Renal cortex interstitium (tissue), 11 donors: ENCODE measurements around the gene SUN1. TPM values are rescaled to one million over a fixed set of nuclear protein-coding genes. Genes with fewer than 3 reads are reported as not detected.
A peak's percentile ranks its signal among the peaks of the same experiment; 100 is the strongest.

Experiments used
- DNase-seq, 11 donors: peaks; one replicate each; pipeline ENCODE4 v3.0.0-alpha.2; 2013; ENCODE audit warnings: low read depth in 9 of 11, low spot score in 4 of 11; ENCODE audit errors: extremely low read depth in 1 of 11
- polyA plus RNA-seq, 3 donors: library from polyadenylated mRNA; unstranded; fragments of 120-200 nt; gene quantifications; one replicate each; pipeline ENCODE4 v1.2.1, GENCODE V29; 2013; ENCODE audit not compliant: insufficient read length in 3 of 3

The SUN1 gene
- polyA plus RNA-seq, 3 donors = 127 to 168 (median 131) TPM

DNA sequence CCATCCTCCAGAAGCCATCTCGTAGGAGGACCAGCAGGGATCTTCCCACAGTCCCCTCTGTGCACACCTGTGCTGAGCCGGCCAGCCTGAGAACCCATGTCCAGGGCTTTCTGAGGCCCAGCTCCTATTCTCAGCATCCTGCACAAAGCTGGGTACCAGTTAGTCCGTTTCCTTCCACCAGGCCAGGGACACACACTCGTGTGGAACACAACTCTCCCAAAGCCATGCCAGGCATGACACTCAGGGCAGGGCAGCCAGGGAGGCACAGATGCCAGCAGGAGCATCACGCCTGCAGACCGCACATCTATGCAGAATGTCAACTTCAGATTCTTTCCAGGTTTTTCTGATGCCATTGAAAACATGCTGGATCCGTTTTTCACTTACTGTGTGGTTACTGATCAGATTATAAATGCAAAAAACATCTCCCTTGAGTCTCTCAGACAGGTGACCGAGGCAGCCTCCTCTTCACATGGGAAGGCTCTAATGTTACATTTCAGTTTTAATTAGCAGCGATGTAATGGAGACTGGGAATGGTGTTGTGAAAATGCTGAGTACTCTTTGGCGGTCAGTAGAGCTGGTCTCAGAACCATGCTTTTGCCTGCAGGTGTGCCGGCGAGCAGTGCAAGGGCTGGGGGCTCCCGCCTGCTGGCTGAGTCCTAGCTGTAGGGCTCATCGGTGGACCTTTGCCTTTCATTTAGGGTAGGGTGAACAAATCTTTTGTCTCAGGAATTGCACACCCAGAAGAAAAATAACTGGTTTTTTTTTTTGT lies 3.3 kb upstream of the SUN1 start:
- no peak for DNase-seq

DNA sequence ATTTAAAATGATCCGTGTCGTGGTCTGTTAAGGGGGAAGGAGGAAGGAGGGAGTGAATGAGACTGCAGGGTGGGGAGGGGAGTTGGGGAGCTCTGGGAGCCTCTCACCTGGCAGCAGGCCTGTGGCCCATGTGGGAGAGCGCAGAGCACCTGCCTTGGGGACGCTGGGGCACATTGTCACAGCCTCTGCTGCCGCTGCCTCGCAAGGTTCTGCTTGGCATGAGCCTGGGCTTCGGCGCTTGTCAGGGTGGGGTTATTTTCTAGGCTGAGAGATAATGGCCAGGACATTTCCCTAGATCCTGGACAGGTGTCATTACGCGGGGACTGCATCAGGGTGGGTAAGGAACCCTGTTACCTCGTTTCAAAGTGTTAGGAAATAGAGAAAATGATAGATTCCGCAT lies 2.2 kb upstream of the SUN1 start:
- DNase-seq = no peak

DNA sequence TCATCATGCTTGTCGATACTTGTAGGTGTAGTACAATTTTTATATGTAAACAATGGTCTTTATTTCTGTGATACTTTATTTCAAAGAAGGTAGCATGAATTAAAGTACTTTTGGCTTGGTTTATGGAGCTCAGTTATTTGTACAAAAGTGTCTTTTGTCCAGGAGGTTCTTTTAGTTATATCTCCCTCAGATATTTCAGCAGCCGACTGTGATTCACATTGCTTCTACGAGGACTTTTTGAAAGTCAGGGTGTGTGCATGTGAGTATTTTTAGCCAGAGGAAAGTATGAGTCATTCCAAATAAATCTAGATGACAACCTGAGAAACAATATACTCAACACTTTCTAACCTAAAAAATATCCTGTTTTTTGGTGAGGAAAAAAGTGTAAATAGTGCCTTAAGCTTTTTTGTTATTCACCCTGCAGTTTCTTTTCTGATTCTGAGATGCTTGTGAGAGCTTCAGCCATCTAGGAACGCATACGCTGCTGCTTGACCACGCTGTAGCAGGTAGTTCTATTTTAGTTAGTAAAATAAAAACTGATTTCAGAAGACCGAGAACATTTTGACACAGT lies 595 bp upstream of the SUN1 start:
- peak in 4 of 11 donors; percentile 39 to 67 (median 58) for DNase-seq

DNA sequence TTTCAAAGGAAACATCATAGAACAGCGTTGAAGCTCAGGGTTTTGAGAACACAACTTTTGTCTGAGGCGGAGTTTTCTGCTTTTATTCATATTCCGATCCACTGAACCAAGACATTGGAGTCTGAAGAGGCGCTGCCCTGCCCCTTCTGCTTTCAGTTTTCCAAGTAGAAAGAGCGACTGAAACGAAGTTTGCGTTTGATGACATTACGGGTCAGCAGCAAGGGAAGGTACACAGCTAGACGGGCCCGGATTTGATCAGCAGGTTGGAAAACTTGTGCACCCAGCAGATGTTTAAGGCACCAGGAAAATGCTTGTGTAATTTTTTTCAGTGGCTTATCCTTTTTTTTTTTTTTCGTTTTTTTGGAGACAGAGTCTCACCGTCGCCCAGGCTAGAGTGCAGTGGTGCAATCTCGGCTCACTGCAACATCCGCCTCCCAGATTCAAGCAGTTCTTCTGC lies 720 bp downstream of the SUN1 start:
- DNase-seq = no peak

DNA sequence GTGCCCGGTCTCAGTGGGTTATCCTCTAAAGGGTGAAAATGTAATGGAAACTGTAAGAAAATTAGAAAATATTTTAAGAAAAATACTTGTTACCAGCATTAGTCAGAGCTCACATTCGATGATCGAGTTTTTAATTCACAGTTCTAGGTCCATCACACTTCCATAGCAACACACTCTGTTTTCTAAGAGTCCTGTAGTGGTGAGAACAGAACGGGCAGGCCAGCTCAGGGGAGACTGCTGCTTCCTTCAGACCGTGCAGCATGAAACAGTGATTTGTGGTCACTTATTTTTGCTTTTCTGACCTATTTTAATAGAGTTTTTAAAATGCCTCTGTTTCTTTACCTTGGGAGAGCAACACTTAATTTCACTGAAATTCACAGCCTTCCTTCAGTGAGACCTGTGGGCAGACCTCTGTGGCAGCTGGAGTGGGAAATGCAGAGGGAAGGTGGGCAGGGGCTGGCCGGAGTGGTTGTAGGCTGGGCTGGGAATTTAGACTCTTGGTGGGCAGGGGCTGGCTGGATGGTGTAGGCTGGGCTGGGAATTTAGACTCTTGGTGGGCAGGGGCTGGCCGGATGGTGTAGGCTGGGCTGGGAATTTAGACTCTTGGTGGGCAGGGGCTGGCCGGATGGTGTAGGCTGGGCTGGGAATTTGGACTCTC lies 1.5 kb downstream of the SUN1 start:
- DNase-seq = no peak

DNA sequence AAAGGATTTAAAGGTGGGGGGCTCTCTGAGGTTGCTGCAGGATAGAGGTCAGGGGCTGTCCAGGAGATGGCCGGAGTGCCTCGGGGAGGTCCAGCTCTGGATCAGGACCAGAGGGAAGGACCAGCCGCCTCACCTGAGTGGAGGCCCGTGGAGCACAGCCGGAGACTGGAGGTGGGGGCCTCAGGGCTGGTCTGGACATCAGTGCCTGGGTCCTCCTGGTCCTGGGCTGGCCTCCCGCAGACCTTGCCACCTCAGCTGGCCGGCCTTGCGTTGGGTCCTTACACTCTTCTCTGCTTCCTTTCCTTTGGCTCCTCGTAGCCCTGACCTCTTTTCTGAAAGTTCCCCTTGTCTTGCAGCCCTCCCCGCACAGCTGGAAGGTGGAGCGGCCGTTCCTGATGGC lies 2.0 kb downstream of the SUN1 start:
- no peak for DNase-seq

DNA sequence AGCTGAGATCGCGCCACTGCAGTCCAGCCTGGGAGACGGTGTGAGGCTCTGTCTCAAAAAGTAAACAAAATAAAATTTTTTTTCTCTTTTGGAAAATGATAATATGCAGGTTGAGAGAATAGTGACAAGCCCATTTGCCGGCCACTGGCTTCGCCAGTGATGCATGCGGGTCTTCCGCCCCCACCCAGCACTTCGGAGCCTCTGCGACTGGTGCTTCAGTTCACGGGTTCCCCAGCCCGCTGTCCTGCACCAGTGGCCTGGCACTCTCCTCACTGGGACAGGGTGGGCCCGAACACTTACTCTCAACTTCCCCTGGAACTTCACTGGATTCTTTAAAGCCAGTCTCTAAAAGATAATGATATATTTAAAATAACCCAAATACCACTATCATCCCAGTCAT lies 2.7 kb downstream of the SUN1 start:
- no peak for DNase-seq

DNA sequence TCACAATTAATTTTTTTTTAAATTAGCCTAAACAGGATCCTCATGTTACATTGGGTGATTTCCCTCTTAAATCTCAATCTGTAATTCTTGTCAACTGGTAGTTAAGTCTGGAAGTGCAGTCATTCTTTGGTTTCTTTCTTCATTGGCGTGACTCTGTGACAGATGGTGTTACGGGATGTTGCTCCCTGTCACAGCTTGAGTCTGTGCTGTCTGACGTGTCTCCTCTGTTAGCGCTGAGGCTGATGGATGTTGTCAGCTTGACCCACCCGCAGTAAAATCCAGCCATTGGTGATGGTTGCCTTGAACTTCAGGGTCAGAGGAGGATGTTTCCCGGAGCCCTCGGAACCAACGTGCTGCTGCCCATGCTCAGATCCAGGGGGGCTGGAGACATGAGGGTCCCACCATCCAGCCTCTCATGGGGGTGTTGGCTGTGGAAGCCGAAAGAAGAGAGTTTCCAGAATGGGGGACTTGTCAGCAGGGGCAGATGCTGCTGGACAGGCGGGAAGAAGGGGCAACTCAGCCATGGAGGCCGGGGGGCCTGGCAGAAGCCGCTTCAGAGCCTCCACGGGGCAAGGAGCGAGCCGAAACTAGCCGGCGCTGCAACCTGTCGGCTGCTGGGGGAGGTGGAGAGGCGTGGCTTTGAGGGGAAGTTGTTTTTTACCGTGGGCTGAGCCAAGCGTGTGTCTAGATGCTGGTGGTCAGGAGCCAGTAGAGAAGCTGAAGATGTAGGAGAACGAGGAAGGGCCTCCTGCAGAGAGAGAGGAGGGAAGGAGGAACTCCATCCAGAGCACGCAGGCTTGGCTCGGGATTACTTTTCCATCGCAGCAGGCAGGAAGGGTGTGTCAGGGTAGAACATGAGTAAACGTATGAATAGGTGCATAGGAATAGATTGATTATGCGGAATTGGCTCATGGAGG lies 3.5 kb downstream of the SUN1 start:
- peak in 1 of 11 donors; percentile 28 for DNase-seq

DNA sequence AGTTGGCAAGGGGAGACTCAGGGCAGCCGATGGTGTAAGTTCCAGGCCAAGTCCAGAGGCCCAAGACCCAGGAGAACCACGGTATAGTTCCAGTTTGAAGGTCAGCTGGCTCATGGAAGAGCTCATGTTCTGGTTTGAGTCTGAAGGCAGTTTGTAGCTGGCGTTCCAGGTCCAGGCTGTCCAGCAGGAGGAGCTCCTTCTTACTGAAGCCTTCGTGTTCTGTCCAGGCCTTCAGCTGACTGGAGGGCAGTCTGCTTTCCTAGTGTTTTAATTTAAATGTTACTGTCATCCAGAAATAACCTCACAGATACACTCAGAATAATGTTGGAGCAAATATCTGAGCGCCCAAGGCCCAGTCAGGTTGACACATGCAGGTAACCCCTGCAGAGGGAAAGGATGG lies 4.2 kb downstream of the SUN1 start:
- no peak for DNase-seq

DNA sequence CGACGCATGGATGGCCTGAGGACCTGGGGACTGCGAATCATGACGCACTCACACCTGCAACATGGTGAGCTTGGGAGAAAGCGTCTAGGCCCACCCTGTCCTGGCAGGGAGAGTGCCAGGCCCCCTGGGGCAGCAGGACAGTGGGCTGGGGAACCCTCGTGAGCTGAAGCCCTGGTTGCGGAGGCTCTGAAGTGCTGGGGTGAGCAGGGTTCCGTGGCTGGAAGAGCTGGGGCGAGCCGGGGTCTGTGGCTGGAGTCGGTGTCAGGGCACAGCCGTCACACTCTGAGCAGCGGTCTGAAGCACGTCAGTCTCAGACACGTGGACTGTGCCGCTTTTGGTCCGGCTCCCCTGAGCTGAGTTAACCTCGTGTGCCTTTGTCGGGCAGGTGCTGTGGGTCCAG lies 4.7 kb downstream of the SUN1 start:
- DNase-seq = no peak

DNA sequence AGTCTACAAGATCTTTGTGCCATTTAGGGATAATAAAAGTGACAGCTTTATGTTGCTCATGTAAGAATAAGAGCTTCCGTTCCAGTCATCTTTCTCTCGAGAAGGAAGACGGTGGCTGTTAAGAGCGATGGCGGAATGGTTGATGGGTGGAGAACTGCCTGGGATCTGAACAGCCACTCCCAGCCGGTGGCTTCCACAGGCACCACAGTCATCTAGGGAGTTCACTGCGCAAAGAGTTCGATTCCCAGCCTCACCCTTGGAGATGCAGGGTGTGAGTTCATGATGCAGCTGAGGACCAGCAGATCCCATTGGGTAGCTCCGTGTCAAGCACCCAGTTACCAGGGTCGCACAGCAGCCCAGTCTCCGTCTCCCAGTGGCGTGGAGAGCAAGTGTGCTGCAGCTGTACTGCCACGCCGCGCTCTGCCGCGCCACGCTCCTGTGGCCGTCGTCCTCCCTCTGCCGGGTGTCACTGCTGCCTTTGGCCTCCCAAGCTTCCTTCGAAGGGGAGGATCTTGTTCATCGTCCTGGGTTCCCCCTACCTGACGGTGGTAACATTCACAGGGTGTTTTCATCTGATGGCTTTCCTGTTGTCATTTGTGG lies 7.8 kb downstream of the SUN1 start:
- no peak for DNase-seq

DNA sequence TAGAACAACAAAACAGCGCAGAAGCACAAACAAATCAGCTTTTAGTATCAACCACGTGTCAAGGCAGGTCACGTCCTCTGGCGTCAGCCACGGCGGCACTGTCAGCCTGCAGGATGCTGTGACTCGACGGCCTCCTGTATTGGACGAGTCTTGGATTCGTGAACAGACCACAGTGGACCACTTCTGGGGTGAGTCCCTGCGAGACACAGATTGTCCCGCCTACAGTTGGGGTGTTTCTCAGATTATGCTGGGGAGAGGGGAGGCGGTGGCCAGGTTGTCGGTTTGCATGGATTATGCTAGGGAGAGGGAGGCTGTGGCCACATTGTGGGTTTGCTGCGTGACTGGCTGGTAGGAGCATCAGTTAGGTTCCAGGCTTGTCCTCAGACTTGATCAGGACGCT lies 9.7 kb downstream of the SUN1 start:
- no peak for DNase-seq

DNA sequence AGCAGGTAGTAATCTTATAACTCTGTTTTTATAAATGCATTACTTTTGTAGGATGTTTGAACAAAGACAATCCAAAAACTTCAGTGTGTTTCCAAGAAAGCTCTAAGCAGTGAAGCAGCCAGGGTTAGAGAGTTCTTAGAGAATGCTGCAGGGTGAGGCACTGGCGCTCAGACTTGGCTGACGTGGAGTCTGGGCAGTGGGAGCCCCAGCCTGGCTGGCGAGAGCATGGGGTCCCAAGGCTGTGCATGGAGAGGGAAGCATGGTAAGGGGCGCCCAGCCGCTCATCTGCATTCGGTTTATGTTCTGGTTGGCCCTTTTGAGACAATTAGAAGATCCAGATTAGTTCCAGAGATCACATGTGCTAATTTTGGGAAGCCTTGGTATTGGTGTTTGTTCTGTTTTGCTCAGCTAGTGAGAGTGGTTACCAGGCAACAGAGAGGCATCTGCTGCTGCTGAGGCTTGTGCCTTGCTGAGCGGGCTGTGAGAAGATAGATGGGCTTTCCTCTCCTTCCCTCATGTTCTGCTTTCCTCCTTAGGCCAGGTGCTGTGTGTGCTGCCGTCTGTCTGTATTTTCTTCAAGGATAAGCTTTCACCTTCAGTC lies 10.3 kb downstream of the SUN1 start:
- no peak for DNase-seq

DNA sequence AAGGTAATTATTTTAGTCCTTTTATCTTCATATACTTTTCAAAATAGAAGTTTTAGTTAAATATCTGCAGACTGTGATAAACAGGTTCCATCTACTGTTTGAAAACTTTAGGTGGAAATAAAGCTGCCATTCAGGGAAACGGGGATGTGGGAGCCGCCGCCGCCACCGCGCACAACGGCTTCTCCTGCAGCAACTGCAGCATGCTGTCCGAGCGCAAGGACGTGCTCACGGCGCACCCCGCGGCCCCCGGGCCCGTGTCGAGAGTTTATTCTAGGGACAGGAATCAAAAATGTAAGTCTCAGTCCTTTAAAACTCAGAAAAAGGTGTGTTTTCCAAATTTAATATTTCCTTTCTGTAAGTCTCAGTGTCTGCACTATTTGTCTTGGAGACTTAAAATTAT lies 11.0 kb downstream of the SUN1 start:
- DNase-seq = no peak

DNA sequence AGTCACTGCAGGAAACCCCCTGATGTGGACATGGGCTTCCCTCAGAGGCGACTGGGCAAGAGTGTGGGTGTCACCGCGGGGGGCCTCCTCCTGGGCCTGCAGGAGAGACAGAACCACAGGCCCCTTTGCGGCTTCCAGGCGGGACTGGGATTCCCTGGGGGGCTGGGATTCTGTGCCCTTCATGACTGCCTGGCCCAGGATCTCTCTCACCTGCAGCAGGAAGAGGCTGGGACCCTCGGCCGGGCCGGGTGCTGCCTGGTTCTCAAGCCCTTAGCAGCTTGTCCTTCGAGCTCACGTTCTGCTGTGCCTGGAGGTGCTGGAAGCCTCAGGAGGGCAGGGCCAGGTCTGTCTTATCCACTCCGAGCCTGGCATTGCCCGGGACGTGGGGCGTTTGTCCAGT lies 11.8 kb downstream of the SUN1 start:
- DNase-seq = no peak

DNA sequence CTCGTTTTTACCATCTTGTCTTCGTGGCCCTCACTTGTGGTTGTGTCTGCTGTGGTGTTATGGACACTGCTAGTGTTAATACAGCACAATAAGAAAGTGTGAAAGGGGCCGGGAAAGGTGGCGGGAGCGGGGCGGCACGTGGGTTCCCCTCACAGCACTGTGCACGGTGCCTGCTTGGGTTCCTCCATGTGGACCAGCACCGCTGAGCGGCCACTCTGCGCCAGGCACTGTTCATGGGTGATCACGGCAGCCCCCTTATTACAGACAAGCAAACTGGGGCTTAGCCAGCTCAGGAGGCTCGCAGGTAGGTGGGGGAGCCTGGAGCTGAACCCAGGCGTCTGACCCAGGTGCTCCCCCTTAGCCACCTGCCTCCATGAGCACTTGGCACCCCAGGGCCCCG lies 12.2 kb downstream of the SUN1 start:
- DNase-seq = no peak

DNA sequence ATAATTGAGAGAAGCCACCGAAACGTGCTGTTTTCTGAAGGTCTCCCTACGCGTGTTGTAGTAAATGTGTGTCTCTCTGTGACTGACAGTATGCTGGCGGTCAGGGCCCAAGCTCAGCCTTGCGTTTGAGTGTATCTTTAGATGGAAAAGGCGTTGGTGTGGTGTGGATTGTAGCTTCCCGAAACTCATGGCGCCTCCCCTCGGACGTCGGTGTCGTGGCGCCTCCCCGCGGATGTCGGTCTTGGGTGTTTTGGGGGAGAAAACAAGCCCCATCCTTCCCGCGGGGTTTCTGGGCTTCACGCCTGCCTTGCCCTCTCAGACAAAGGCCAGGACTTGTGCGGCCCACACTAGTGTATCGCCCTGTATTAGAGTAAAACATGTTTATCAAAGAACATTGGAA lies 12.8 kb downstream of the SUN1 start:
- DNase-seq = no peak

DNA sequence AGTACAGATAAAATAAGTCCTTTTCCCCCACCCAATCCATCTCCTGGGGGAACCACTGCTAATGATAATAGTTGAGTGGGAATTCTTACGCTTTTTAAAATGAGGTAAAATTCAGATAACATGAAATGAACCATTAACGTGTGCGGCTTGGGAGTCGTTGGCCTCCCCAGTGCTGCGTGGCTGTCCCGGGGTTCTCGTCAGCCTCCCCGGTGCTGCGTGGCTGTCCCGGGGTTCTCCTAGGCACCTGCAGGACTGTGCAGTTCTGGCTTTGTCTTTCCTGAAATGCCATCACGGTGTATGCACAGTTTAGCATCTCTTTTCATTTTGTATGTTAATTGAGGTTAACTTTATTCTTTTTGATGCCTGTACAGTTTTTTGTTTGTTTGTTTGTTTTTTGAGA lies 13.5 kb downstream of the SUN1 start:
- DNase-seq = no peak
